Occipital lobe (tissue), 2 donors: ENCODE measurements around the gene EDC4. TPM values are rescaled to one million over a fixed set of nuclear protein-coding genes. Genes with fewer than 3 reads are reported as not detected.

Source experiments
- DNase-seq: peaks from one replicate; lab custom pipeline; 2025; lab: John Stamatoyannopoulos, UW
- total RNA-seq: library from RNA; depleted of rRNA; stranded (reverse); fragments of >200 nt; gene quantifications from one replicate; pipeline ENCODE4 v1.2.3, GENCODE V29; 2014

The EDC4 gene
- total RNA-seq, 1 donor from 2014 or later, result 45.2 TPM

DNA sequence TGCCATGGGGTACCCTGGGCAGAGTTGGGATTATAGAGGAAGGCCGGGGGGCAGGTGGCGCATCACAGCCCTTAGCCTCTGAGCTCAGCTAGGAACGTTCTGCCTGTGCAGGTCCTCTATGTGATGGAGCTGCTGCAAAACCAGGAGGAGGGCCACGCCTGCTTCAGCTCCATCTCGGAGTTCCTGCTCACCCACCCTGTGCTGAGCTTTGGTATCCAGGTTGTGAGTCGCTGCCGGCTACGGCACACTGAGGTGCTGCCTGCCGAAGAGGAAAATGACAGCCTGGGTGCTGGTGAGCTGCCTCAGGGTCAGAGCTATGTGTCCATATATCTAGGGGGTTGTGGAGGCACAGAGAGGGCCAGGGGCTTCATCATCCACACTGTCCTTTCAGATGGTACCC lies 6.0 kb downstream of the EDC4 start:
- no peak for DNase-seq

- DNase-seq, result no peak
These were observed 6.6 kb downstream of the EDC4 start for GRCh38 chr16:67879462-67879861.

DNA sequence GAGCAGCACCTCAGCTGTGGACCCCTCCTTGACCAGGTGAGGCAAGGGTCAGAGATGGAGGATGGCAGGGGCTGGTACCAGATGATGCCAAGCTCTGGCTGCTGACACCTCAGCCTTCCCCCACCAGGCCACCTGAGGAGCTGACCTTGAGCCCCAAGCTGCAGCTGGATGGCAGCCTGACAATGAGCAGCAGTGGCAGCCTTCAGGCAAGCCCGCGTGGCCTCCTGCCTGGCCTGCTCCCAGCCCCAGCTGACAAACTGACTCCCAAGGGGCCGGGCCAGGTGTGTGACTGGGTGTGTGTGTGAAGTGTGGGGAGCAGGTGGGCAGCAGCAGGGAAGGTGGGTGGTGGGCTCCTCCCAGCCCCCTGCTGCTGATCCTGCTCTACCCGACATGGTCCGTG lies 7.1 kb downstream of the EDC4 start:
- no peak for DNase-seq

DNA sequence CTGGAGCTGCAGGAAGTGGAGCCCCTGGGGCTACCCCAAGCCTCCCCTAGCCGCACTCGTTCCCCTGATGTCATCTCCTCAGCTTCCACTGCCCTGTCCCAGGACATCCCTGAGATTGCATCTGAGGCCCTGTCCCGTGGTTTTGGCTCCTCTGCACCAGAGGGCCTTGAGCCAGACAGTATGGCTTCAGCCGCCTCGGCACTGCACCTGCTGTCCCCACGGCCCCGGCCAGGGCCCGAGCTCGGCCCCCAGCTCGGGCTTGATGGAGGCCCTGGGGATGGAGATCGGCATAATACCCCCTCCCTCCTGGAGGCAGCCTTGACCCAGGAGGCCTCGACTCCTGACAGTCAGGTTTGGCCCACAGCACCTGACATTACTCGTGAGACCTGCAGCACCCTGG lies 7.7 kb downstream of the EDC4 start:
- no peak for DNase-seq

- no peak for DNase-seq
These were observed 8.8 kb downstream of the EDC4 start for GRCh38 chr16:67881621-67882161.

GRCh38 chr16:67882374-67883145 lies 9.7 kb downstream of the EDC4 start:
- DNase-seq, result peak; percentile 69

- DNase-seq, result no peak
These were observed 10.5 kb downstream of the EDC4 start for GRCh38 chr16:67883146-67883871.

DNA sequence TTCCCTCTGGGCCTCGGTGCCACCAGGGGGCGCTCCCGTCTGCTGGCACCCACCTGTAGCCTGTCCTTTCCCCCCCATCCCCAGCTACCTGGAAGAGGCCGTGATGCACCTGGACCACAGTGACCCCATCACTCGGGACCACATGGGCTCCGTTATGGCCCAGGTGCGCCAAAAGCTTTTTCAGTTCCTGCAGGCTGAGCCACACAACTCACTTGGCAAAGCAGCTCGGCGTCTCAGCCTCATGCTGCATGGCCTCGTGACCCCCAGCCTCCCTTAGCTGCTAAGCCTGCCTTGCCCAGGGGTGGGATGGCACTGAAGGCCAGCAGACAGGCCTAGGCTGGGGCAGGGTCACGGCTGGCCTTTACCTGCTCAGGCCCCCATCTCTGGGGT lies 11.0 kb downstream of the EDC4 start:
- DNase-seq, result no peak

- DNase-seq, result peak; percentile 90
These were observed 11.8 kb downstream of the EDC4 start, which contains the start of gene NRN1L for GRCh38 chr16:67884684-67885083. Gene NRN1L, plus strand, starts transcription at chr16:67884885. Its CDS starts 19 bp downstream, at chr16:67884904.

DNA sequence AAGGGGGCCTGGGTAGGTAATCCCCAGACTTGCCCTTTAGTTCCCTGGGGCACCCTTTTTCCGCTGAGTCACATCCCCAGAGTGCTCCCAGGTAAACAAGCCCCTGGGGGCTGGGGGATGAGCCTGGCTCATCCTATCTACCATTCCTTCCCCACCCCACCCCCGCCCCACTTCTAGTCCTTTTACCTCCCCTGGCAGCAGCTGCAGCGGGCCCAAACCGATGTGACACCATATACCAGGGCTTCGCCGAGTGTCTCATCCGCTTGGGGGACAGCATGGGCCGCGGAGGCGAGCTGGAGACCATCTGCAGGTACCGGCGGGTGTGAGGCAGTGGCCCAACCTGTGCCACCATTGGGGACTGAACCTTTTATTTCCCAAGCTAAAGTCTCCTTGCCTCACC lies 12.7 kb downstream of the EDC4 start:
- DNase-seq, result no peak

- DNase-seq, result no peak
These were observed 13.1 kb downstream of the EDC4 start for GRCh38 chr16:67885976-67886375.

DNA sequence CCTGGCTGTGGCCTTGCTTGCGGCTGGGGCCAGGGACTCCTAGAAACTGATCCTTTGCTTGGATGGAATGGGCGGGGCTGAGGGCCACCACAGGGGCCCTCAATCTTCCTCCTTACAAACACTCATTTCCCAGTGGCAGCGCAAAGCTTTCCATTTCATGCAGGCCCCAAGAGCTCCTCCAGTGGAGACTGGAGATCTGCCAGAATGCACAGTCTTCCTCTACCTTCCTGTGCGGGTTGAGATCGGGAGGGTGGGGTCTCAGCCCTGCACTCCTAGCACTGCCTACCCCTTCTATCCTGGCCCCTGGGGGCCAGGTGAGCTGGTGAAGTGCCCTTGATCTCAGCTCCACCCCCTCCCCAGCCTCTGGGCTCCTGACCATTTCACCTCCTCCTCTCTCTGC lies 13.5 kb downstream of the EDC4 start:
- no peak for DNase-seq

DNA sequence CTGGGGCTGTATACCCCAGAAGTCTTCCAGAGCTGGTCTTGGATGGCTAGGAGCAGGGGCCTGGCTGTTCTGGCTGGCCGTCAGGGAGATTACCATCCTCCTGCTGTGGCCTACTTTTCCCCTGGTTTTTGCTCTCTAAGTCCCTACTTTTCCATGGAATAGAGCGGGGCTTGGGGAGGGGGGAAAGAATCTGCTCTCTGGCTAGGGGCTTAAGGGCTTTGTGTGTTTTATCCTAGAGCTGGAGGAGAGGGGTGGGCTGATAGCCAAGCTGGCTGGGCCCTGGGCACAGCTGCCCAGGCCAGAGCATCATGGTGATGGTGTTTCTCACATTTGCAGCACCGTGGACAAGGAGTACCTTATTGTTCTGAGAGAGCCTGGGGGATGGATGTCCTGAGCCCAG lies 15.5 kb downstream of the EDC4 start:
- DNase-seq, result no peak

DNA sequence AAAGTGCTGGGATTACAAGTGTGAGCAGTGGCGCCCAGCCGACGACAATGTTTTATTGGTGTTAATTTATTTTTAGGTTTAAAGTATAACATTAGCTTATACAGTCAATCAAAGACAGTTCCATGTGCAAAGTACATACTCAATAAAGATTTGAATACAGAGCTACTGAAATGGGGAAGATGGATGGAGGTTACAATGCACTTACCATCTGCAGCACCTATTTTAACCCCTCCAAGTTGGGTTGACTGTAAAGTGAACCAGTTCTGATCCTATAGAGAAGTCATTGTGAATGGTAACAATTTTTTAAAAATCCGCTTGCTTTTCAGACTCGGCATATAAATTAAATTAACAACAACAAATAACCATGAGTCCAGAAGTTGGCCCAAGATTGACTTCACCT lies 19.5 kb downstream of the EDC4 start:
- no peak for DNase-seq

DNA sequence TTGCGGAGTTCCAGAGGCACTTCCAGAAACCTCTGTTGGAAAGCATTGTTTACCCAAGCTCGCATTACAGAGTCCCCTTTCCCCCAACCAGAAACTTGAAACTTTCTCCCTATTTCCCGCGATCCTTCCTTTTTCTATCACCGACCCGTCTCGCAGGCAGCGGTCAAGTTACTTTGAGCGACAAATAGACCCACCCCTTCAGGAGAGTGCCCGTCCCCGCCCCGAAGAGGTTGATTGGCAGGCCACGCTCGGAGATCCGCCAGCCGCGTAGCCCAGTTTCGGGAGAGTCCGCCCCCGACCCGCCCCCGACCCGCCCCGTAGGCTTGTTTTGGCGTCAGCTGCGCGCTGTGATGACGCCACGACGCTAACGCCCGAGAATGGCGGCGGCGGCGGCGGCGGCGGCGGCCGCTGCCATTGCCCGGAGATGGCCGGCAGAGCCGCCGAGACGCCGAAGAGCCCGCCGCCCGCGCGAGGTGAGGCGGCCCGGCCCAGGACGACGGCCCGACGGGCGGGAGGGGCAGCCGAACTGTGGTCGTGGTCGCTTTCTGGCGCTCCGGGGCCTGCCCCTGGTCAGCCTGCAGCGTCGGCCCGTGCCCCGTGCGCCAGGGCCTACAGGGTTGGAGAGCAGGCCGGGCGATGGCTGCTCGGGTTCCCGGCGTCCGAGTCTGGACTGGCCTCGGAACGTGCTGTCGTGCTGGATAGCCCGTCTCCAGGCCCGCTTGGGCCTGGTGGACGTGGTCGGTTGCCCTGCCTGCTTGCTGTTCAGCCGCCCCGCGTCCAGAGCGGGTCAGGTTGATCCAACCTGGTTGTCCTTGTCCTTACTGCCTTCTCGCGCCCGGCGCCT lies 20.3 kb downstream of the EDC4 start, which contains the start of gene PSKH1:
Gene PSKH1 (plus strand): TSS at position 356 of the 844 bp plus-strand sequence. CDS start 15,496 bp downstream, outside the sequence.
- peak; percentile 96 for DNase-seq

GRCh38 chr16:67893743-67894399 lies 21.0 kb downstream of the EDC4 start:
- DNase-seq, result no peak

- no peak for DNase-seq
These were observed 24.4 kb downstream of the EDC4 start for GRCh38 chr16:67897231-67897630.

- DNase-seq, result no peak
These were observed 28.9 kb downstream of the EDC4 start for GRCh38 chr16:67901734-67902133.

DNA sequence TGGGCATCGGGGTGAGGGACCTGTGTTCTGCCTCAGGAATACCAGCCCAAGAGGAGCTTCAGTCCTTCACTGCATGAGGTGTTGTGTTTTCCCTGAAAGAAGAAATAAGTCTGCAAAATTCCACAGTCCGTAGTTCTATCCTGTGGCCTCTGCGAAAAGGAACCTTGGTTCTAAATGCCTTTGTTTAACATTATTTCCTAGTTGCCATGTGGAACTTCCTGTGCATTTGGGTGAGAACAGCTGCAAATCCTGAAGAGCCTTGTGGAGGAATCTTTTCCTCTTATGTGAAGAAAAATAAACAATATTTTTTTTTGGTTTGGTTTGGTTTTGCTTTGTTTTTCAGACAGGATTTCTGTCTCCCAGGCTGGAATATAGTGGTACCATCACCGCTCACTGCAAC lies 30.0 kb downstream of the EDC4 start:
- no peak for DNase-seq

- DNase-seq, result no peak
These were observed 34.7 kb downstream of the EDC4 start for GRCh38 chr16:67907397-67908180.
